ENCODE results near the gene SUPT20HL1.

- TF ChIP-seq CTCF (conservative IDR thresholded peaks at IDR 0.05) (no peak), EZH2 (IDR thresholded peaks at IDR 0.05; ENCODE audit: low read depth) (no peak)
These were observed 20.1 kb downstream of the SUPT20HL1 start for GRCh38 chrX:24380262-24381187.

Data from PC-9 (cell line).